CD1c-positive myeloid dendritic cell (primary cell): Measurements from ENCODE around the gene GAS2L1.

ENCODE experiments used
- DNase-seq: peaks from one replicate; pipeline ENCODE4 v3.0.0-alpha.2; 2016; ENCODE audit errors: extremely low spot score

Gene GAS2L1

GRCh38 chr22:29306175-29306834, at the start of gene GAS2L1:
GAS2L1 (plus strand) TSS chr22:29306650; CDS start chr22:29308106, 1,456 bp downstream.
- peak; percentile 72 for DNase-seq

- DNase-seq, result no peak
Observed at GRCh38 chr22:29257751-29258181, 48.7 kb upstream of the GAS2L1 start.

- no peak for DNase-seq
Observed at GRCh38 chr22:29258407-29259252, 47.8 kb upstream of the GAS2L1 start.

- DNase-seq, result no peak
Observed at GRCh38 chr22:29259253-29259899, 47.1 kb upstream of the GAS2L1 start.

GRCh38 chr22:29260031-29260560, 46.4 kb upstream of the GAS2L1 start:
- no peak for DNase-seq

- no peak for DNase-seq
Observed at GRCh38 chr22:29260601-29261315, 45.7 kb upstream of the GAS2L1 start.

DNA sequence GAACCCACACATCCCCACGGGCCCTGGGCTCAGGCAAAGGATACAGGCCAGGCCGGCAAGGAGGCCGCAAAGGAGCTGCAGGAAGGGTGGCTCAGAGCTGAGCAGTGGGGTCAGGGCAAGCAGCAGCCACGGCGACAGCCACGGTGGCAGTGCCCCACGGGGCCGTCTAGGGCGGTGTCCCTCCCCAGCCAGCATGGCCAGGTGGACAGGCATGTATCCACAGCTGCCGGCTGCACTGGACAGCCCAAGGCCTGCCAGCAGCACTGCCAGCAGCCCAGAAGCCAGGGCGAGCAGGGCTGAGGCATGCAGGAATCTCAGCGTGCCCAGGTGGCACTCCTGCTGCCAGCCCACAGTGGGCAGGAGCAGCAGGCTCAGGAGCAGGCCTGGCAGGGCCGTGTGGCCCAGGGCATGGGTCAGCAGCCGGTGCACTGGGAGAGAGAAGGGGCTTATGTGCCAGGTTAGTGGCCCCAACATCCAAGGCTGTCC, 42.6 kb upstream of the GAS2L1 start:
- no peak for DNase-seq

GRCh38 chr22:29265305-29265704, 41.1 kb upstream of the GAS2L1 start:
- no peak for DNase-seq

DNA sequence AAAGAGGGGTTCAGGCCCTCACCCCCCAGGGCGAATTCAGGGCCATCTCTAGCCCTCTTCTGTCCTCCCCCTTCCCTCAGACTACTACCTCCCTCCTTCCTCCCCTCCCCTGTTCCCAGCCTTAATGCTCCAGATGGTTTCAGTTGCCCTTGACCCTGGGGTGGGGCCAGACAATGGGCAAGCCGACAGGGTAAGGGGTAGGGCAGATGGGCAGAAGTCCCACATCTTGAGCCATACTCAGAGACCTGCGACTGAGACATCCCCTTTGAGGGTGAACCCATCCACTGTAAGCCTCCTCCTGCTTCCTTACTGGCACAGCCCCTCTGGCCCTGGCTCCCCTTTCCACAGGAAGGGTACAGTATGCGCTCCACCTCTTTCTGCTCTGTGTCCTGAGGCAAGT, 40.5 kb upstream of the GAS2L1 start:
- DNase-seq, result no peak

GRCh38 chr22:29266564-29267461, 39.6 kb upstream of the GAS2L1 start:
- no peak for DNase-seq

DNA sequence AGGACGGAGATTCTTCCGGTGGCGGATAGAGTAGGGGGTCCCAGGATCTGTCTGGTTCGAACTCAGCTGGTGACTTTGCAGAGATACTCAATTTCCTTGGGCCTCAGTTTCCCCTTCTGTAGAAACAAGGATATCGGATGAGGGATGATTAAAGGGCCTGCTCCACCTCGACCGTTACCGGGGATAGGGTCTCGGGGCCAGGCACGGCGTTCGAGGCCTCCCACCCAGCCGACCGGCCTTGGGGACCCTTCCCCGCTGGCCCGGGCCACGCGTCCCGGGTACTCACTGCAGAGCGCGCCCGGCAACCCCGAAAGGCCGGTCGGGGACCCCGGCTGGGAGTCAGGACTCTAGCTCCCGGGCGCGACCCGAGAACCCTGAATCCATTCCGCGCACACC, 39.0 kb upstream of the GAS2L1 start:
- no peak for DNase-seq

DNA sequence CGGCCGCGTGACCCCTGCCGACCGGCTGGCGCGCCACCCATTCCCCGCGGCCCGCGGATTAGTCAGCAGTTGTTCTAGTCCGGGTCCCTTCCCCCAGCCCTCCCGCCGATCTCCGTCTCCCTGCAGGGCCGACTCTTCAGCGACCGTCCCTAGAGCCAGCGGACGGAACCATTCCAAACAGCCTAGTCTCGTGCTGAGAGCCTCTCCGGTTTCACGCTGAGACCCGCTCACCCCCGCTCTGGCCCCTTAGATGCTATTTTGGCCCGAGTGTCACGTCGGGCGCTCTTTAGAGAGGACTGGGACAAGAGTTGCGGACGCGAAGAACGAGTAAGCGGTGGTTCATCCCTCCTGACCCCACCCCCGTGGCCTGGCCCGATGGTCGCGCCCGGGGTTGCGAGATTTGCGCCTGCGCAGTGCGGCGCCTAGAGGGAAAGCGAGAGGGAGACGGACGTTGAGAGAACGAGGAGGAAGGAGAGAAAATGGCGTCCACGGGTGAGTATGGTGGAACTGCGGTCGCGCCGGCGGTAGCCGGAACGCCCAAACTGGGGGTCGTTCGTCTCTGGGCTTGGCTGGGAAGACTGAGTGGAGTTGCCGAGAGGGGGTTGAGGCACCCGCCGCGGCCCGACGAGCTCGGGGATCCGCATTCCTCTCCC, 38.5 kb upstream of the GAS2L1 start, which contains the start of the genes EWSR1 and RHBDD3:
EWSR1 (plus strand) TSS at position 411 of the 653 bp plus-strand sequence; CDS start at position 480, 69 bp downstream.
RHBDD3 (minus strand) TSS at position 124 of the 653 bp plus-strand sequence. CDS start 2,355 bp downstream, outside the sequence.
- peak; percentile 96 for DNase-seq

- DNase-seq, result peak; percentile 59
Observed at GRCh38 chr22:29268511-29269229, 37.8 kb upstream of the GAS2L1 start.

- DNase-seq, result no peak
Observed at GRCh38 chr22:29269230-29269604, 37.2 kb upstream of the GAS2L1 start.

GRCh38 chr22:29269731-29270474, 36.5 kb upstream of the GAS2L1 start:
- peak; percentile 13 for DNase-seq

DNA sequence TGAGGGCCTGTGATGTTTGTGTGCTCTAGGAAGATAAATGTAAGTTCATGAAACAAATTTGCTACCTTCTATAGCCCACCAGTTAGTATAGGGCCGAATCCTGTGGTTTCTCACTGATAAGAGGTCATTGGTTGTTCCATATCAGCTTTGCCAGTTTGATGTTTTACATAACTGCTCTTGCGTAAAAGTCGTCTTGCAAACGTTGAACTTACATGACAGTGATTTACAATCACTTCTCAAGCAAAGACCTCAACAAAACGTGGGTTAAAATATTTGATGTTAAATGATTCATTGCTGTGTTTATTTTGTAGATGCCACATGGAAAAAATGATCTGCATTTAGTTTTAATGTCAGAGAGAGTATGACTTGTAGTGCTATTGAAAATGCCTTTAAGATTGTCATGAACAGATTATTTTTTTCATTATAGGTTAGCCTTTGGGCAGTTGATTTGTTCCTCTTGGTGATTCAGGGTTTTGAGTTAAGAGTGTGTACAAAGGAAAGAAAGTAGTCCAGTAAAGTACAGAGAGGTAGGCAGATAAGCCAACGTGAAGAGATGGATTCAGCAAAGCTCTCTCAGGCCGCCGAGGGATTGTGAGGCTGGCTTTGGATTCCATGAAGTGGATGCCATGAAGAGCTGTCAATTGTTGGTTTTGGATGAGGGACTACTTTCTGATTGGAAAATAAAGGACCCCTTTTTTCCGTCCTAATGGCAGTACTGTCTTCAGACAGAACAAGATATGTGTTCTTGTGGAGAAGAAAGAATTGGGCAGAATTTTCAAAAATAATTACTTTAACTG, 35.8 kb upstream of the GAS2L1 start:
- peak; percentile 21 for DNase-seq

DNA sequence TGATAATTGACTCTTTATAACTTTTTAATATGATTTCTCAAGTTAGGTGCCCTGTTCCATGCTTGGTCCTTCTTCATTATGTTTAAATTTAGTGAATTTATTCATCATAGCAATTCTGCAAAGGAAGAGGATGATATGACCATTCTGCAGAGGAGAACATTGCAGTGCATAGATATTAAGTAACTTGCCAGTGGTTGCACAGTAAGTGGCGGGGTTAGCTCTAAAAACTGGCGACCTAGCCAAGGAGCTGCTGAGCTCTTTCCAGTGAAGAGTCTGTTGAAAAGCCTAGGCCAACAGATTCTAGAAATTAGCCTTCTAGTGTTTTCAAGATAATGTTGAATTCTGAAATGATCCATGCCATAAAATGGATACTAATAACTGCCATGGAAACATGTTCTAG, 33.8 kb upstream of the GAS2L1 start:
- no peak for DNase-seq
